ENCODE results near the gene TSPAN18.

TSPAN18 gene

GRCh38 chr11:44711113-44711786 is 15.5 kb upstream of the TSPAN18 start:
- DNase-seq (ENCODE audit: low spot score) = no peak

- DNase-seq (ENCODE audit: low spot score) = no peak
These were observed 14.8 kb upstream of the TSPAN18 start for GRCh38 chr11:44711787-44712608.

GRCh38 chr11:44713022-44713421 is 13.7 kb upstream of the TSPAN18 start:
- DNase-seq (ENCODE audit: low spot score) = no peak

GRCh38 chr11:44716256-44716655 is 10.5 kb upstream of the TSPAN18 start:
- no peak for DNase-seq (ENCODE audit: low spot score)

- DNase-seq (ENCODE audit: low spot score) = no peak
These were observed 8.7 kb upstream of the TSPAN18 start for GRCh38 chr11:44718057-44718456.

- no peak for DNase-seq (ENCODE audit: low spot score)
These were observed 8.0 kb upstream of the TSPAN18 start for GRCh38 chr11:44718612-44719390.

- DNase-seq (ENCODE audit: low spot score) = no peak
These were observed 1.6 kb upstream of the TSPAN18 start for GRCh38 chr11:44725016-44725685.

- DNase-seq (ENCODE audit: low spot score) = no peak
These were observed 942 bp upstream of the TSPAN18 start for GRCh38 chr11:44725757-44726282.

GRCh38 chr11:44727114-44727372 is 281 bp downstream of the TSPAN18 start:
- DNase-seq (ENCODE audit: low spot score) = no peak

GRCh38 chr11:44727373-44728287 is 868 bp downstream of the TSPAN18 start:
- peak; percentile 81 for DNase-seq (ENCODE audit: low spot score)

GRCh38 chr11:44728491-44728910 is 1.7 kb downstream of the TSPAN18 start:
- no peak for DNase-seq (ENCODE audit: low spot score)

GRCh38 chr11:44729063-44729462 is 2.3 kb downstream of the TSPAN18 start:
- no peak for DNase-seq (ENCODE audit: low spot score)

GRCh38 chr11:44729713-44730112 is 3.0 kb downstream of the TSPAN18 start:
- no peak for DNase-seq (ENCODE audit: low spot score)

- DNase-seq (ENCODE audit: low spot score) = no peak
These were observed 4.0 kb downstream of the TSPAN18 start for GRCh38 chr11:44730775-44731174.

GRCh38 chr11:44731685-44732430 is 5.1 kb downstream of the TSPAN18 start:
- no peak for DNase-seq (ENCODE audit: low spot score)

- no peak for DNase-seq (ENCODE audit: low spot score)
These were observed 5.8 kb downstream of the TSPAN18 start for GRCh38 chr11:44732564-44732963.

GRCh38 chr11:44733877-44734276 is 7.1 kb downstream of the TSPAN18 start:
- no peak for DNase-seq (ENCODE audit: low spot score)

- no peak for DNase-seq (ENCODE audit: low spot score)
These were observed 8.2 kb downstream of the TSPAN18 start for GRCh38 chr11:44734843-44735381.

GRCh38 chr11:44736791-44737190 is 10.0 kb downstream of the TSPAN18 start:
- DNase-seq (ENCODE audit: low spot score) = no peak
